Activated T-cell treated with anti-CD3 and anti-CD28 coated beads, Interleukin-2, amount 50 U/mL, for 4 hours (primary cell): ENCODE results near the gene PCA3. TPM values are rescaled to one million over a fixed set of nuclear protein-coding genes. Genes with fewer than 3 reads are reported as not detected.
"Not testable (repeated sequence)": the region's sequence is repeated elsewhere in the genome, so short reads cannot be mapped to it uniquely, and the experiment has no call there.

ENCODE experiments used
- ATAC-seq, 2 donors: fragments of 200-7000 bp; cut with Tn5 transposase; one replicate each; pipeline ENCODE4 v1.10.0; 2021
- DNase-seq: peaks from one replicate; pipeline ENCODE4 v3.0.0-alpha.2; 2020
- H3K27me3 Mint-ChIP-seq: one replicate; pipeline ENCODE4 v1.8.0; 2021; ENCODE audit warnings: low read depth, mixed read lengths
- H3K36me3 Mint-ChIP-seq: one replicate; pipeline ENCODE4 v1.8.0; 2022; ENCODE audit warnings: mixed read lengths; ENCODE audit not compliant: insufficient read depth
- H3K4me1 Mint-ChIP-seq: one replicate; pipeline ENCODE4 v1.8.0; 2021; ENCODE audit warnings: low read depth, mixed read lengths
- H3K4me3 Mint-ChIP-seq: one replicate; pipeline ENCODE4 v1.8.0; 2021; ENCODE audit warnings: mild to moderate bottlenecking, moderate library complexity, mixed read lengths
- H3K9me3 Mint-ChIP-seq: one replicate; pipeline ENCODE4 v1.8.0; 2021; ENCODE audit warnings: mixed read lengths
- total RNA-seq, 3 donors: library from RNA; stranded (reverse); gene quantifications; one replicate each; pipeline ENCODE4 v1.2.1, GENCODE V29; 2021

The PCA3 gene
- total RNA-seq, 3 donors from 2014 or later, result not detected

DNA sequence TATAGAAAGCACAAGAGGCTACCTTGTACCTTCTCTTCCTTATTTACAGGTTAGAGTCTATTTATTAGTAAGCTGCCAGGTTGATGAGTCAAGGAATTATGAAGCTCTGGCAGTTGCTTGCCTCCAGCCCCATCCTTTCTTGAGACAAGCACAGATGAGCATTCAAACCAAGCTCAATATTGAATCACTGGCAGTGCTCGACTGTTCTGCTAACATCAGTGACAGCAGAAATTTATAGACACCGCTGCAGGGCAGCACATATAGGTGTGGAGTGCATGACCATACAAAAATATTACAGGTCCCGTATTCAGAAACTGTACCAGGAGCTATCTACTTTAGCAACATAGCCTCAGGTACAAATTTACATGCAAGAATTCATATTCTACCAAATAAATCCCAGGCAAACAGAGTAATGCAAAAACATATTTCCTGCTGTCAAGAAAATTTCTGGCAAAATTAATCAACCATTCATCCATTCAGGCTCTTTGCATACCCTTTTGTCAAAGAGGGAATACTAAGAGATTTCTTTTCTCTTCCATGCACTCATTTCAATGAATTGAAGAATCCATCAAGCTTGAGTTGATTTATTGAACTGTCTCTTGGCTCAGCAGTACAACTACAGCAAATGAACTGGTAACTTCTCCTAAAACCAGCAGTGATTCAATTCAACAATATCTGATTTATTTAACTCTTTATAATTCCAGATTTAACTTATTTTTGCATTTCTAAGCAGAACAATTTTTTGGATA is 26.9 kb upstream of the PCA3 start:
- Mint-ChIP-seq H3K9me3 (peaks cover 2% of the 10 kb centered on the region), H3K4me1 (no peaks in the 10 kb centered on the region), H3K36me3 (no peaks in the 10 kb centered on the region), H3K27me3 (peaks cover 16% of the 10 kb centered on the region), H3K4me3 (no peak overlapping the region)
- ATAC-seq (no peak), DNase-seq (no peak)

DNA sequence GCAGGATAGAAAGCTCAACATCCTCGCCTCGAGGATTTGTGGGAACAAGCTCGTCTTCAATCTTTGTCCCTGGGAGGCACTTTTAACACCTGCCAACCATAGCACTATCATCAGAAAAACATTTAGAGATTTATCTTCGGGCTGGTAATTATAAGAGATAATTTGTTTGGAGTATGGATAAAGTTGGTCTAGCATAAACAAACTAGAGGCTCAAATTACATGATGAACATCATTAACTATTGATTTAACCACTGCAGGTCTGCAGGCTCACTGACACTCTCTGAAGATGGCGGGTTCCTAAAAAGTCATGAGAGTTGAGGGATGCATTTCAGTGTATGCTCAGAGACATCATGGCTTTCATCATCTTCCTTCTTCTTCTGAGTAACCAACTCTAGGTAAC is 25.8 kb upstream of the PCA3 start:
- DNase-seq (no peak), ATAC-seq (no peak)
- H3K4me3 Mint-ChIP-seq, result no peak overlapping the region
- H3K9me3 Mint-ChIP-seq, result peaks cover 10% of the 10 kb centered on the region
- H3K36me3 Mint-ChIP-seq, result no peaks in the 10 kb centered on the region
- peaks cover 16% of the 10 kb centered on the region for H3K27me3 Mint-ChIP-seq
- H3K4me1 Mint-ChIP-seq, result no peaks in the 10 kb centered on the region

DNA sequence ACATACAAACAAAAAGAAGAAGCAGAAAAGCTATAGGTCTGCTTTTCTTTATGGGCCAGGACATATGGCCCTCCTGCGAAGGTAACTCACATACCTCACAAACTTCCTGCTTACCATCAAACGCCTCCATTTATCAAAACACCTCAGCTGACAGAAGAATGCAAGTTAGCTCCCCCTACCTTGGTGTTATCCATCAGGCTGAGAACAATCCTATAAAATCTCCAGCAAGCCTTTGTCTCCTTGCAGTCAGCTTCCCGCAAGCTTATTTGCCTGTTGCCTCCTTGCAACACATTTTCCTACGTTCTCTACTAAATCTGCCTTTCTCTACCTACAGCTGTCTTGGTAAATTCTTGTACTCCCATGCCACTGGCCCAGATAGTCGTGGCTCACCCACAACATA is 22.7 kb upstream of the PCA3 start:
- Mint-ChIP-seq H3K27me3 (peaks cover 12% of the 10 kb centered on the region), H3K4me1 (no peaks in the 10 kb centered on the region), H3K9me3 (peaks cover 14% of the 10 kb centered on the region), H3K4me3 (no peak overlapping the region), H3K36me3 (no peaks in the 10 kb centered on the region)
- ATAC-seq (no peak), DNase-seq (no peak)

DNA sequence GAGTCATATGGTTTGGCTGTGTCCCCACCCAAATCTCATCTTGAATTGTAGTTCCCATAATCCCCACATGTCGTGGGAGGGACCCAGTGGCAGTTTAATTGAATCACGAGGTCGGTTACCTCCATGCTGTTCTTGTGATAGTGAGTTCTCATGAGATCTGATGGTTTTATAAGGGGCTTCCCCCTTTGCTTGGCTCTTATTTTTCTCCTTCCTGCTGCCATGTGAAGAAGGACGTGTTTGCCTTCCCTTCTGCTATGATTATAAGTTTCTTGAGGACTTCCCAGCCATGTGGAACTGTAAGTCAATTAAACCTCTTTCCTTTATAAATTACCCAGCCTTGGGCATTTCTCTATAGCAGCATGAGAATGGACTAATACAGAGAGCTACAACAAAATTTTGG is 21.3 kb upstream of the PCA3 start:
- Mint-ChIP-seq H3K27me3 (peaks cover 12% of the 10 kb centered on the region), H3K9me3 (peaks cover 14% of the 10 kb centered on the region)
- DNase-seq, H3K4me1 Mint-ChIP-seq, ATAC-seq, H3K36me3 Mint-ChIP-seq, H3K4me3 Mint-ChIP-seq: not testable (repeated sequence)

DNA sequence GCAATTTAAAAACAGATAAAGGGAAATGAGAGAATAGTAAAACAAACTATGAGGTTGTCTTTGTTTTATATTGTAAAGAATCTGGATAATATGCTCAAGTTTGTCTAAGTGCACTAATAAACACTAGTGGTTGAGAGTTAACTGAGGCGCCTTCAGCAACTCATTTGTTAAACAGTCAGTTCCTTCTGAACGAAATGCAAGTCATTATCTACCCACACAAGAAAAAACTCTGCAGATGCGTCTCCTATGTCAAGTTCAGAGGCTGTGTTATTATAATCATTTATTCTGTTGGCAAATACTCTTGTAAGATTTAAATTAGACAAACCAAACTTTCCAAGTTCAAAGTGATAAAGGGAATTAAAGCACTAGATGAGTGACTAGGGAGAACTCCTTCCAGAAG is 20.3 kb upstream of the PCA3 start:
- Mint-ChIP-seq H3K27me3 (peaks cover 7% of the 10 kb centered on the region), H3K9me3 (peaks cover 14% of the 10 kb centered on the region)

DNA sequence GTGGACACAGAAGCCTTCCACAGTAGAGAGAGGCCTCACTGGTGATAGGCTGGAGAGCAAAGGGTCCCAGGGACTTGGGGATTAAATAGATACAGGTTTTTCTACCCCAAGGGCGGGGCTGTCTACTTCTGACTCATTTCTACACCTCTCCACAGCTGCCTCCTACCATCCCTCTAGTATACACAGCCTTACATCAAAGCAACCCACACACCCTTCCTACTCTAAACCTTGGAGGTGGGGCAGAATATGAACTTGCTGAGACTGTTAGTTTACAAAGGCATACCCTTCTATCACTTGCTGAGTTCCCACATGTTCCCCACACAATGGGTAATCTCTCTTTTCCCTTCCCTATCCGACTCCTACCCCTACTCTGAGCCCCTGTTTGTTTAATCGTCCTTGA is 19.9 kb upstream of the PCA3 start:
- DNase-seq, result no peak
- H3K4me1 Mint-ChIP-seq, result no peaks in the 10 kb centered on the region

More for the DNA sequence above, 20.3 kb upstream of the PCA3 start:
- Mint-ChIP-seq H3K4me3 (no peak overlapping the region), H3K4me1 (no peaks in the 10 kb centered on the region), H3K36me3 (no peaks in the 10 kb centered on the region)
- no peak for ATAC-seq
- DNase-seq, result no peak

DNA sequence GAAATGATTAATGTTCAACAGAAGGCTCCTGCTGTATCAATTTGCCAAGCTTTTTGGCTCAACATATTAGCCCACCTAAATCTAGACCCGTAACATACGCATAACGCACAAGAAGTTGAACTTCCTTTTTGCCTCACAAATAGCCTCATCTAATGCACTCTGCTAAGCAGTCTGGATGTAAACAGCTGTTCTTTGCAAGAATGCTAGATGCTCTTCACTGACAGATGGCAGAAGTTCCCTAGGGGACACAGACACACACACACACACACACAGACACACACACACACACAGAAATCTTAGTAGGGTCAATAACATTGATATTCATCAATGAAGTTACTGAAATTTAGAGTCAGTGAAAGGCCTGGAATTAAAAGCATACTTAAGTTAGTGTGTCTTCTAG is 13.2 kb upstream of the PCA3 start:
- DNase-seq (no peak), ATAC-seq (no peak)
- Mint-ChIP-seq H3K4me1 (peaks cover 2% of the 10 kb centered on the region), H3K9me3 (no peaks in the 10 kb centered on the region), H3K36me3 (no peaks in the 10 kb centered on the region), H3K27me3 (no peaks in the 10 kb centered on the region), H3K4me3 (no peak overlapping the region)

More for the DNA sequence above, 19.9 kb upstream of the PCA3 start:
- H3K9me3 Mint-ChIP-seq, result peaks cover 14% of the 10 kb centered on the region
- no peaks in the 10 kb centered on the region for H3K36me3 Mint-ChIP-seq
- H3K27me3 Mint-ChIP-seq, result peaks cover 7% of the 10 kb centered on the region
- H3K4me3 Mint-ChIP-seq, result no peak overlapping the region
- no peak for ATAC-seq

DNA sequence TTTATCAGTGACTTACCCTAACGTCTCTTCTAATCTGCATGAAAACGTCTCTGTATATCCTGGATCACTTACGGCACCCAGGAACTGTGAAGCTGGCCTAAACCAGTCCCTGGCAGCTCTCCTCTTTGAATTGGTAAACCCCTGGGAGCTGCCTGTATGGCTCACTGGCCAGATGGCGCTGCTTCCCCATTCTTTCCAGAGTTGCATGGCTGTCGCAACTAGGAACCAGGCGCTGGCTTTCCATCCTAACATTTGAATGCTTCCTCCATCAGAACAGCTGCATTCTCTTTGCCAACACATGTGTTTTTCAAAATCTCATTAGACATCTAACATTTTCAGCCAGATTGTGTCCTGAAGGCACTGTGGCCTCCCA is 8.0 kb upstream of the PCA3 start:
- Mint-ChIP-seq H3K4me1 (peaks cover 5% of the 10 kb centered on the region), H3K4me3 (no peak overlapping the region), H3K36me3 (no peaks in the 10 kb centered on the region), H3K9me3 (no peaks in the 10 kb centered on the region), H3K27me3 (peaks cover 5% of the 10 kb centered on the region)
- DNase-seq (no peak), ATAC-seq (no peak)

DNA sequence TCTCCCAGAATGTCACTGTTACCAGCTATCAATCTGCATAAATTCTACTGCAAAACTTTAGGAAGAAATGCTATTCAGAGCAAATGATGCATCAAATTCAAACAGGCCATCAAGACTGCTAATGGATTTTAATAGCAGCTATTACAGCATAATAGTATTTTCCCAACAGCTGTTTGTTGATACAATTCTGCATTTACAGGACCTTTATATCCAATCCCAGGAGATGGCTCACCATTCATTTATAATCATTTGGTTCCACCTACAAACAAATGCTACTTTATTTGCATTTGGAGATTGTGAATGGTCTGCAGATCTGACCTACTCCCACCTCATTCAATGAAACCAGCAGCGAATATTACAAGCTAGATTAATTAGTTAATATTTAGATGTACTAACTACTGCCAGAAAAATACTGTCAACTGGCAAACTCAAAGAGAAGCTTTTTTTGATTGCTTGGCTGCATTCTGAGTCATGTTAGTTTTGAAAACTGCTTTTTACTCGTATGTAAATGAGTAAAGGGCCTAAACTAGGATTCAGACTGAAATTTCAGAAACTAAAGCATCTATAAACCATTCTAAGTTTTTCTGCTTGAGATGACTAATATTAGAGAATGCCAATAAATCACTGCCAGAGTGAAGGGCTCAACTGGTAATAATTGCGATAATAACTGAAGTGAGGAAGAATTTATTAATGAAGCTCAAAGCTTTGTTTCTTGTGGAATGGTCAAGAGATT is 7.1 kb upstream of the PCA3 start:
- ATAC-seq (no peak), DNase-seq (no peak)
- no peaks in the 10 kb centered on the region for H3K9me3 Mint-ChIP-seq
- H3K27me3 Mint-ChIP-seq, result peaks cover 5% of the 10 kb centered on the region
- H3K4me1 Mint-ChIP-seq, result peaks cover 6% of the 10 kb centered on the region
- H3K36me3 Mint-ChIP-seq, result no peaks in the 10 kb centered on the region
- no peak overlapping the region for H3K4me3 Mint-ChIP-seq

DNA sequence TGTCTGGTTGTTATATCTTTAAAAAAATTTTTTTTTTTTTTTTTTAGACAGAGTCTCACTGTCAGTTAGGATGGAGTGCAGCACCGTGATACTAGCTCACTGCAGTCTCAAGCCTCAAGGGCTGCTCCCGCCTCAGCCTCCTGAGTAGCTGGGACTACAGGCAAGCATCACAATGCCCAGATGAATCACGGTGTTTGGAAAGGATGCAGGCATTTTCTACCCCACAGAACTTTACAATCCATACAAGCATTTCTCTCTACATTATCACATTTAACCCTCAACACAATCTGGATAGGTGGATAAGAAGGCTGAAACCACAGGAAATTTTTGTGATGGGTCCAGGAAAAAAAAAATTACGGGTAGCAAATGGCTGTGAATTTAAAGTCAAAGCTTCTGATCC is 5.8 kb upstream of the PCA3 start:
- H3K36me3 Mint-ChIP-seq, result no peaks in the 10 kb centered on the region
- ATAC-seq (no peak), DNase-seq (no peak)
- H3K27me3 Mint-ChIP-seq, result peaks cover 7% of the 10 kb centered on the region
- H3K9me3 Mint-ChIP-seq, result no peaks in the 10 kb centered on the region
- H3K4me1 Mint-ChIP-seq, result peaks cover 6% of the 10 kb centered on the region
- no peak overlapping the region for H3K4me3 Mint-ChIP-seq

DNA sequence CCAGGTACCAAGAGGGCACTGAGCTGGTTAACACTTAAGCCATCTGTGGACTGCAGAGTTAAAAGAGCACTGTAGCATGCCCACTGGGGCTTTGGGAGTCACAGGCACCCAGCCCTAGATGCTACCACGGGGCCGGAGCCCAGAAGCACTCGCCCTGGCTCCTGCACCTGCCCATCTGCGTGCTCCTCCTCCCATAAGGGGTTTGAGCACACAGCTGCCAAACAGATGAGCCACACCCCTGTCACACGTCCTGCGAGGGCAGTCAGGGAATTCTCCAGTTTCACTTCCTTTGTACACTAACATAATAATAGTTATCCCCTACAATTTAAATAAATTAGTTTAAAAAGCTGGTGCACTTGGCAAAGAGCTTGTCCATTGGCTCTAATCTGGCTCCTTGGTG is 4.5 kb upstream of the PCA3 start:
- ATAC-seq (no peak), DNase-seq (no peak)
- Mint-ChIP-seq H3K4me1 (peaks cover 6% of the 10 kb centered on the region), H3K27me3 (peaks cover 9% of the 10 kb centered on the region), H3K9me3 (no peaks in the 10 kb centered on the region), H3K36me3 (no peaks in the 10 kb centered on the region), H3K4me3 (no peak overlapping the region)

DNA sequence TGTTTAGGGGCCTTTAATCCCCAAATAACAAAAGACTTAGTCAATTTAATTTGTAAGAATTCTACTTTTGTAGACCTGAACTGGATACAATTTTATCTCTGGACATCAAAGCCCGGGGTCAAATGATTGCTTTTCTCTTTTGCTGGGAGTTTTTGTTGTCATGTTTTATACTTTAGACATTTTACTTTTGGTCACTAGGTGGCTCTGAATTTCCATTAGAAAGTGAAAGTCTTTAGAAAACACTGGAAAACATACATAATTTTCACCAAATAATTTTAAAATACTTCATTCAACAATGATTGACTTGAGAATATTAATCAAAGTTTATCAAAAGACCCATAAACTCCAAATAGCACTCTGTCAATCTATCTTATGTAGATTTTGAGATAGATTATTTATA is 2.8 kb upstream of the PCA3 start:
- H3K9me3 Mint-ChIP-seq, result no peaks in the 10 kb centered on the region
- no peaks in the 10 kb centered on the region for H3K36me3 Mint-ChIP-seq
- DNase-seq (no peak), ATAC-seq (no peak)
- peaks cover 10% of the 10 kb centered on the region for H3K27me3 Mint-ChIP-seq
- peaks cover 3% of the 10 kb centered on the region for H3K4me1 Mint-ChIP-seq
- no peak overlapping the region for H3K4me3 Mint-ChIP-seq

DNA sequence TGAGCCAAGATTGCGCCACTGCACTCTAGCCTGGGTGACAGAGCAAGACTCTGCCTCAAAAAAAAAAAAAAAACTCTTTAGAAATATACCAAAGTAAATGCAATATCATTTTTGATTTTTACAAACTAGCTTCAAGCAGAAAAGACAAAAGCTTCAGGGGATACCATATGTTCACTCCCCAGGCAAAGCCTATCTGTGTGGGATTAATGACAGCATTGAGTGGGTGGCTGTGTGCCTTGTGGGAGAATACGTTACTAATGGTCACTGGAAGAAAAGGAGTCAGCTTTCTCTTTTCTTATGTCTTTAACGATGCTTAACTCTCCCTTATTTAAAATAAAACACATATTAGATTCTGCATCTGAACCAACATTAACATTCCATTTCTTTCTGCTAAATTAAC is 1.9 kb downstream of the PCA3 start:
- ATAC-seq, result no peak
- Mint-ChIP-seq H3K36me3 (no peaks in the 10 kb centered on the region), H3K4me3 (no peak overlapping the region), H3K4me1 (peaks cover 2% of the 10 kb centered on the region), H3K9me3 (no peaks in the 10 kb centered on the region), H3K27me3 (peaks cover 5% of the 10 kb centered on the region)
- no peak for DNase-seq

DNA sequence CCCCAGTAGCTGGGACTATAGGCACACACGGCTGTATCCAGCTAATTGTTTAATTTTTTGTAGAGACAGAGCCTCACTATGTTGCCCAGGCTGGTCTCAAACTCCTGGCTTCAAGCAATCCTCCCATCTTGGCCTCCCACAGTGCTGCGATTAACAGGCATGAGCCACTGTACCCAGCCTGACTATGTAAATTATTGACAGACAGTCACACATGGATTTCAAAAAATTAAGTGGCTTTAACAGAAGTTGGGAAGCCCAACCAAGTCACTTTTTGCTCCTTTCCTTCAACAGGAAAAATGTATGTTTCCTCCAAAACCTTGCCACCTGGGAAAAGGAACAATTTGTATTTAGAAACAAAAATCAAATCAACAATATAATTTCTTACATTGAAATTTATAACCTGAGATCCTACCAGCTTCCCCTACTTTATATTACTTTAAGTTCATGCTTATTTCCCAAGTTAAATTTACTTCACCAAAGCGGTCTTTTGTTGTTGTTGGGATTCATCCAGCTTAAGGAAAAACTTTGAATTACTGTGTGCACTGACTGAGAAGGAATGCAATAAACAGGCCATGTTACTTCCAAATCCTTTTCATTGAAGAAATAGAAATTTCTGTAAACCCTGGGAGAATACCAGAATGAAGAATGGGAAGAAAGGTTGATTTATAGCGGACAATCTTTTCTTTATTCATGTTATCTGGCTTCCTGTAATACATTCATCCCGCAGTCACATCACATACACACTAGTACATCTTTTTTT is 8.6 kb downstream of the PCA3 start:
- no peaks in the 10 kb centered on the region for H3K9me3 Mint-ChIP-seq

DNA sequence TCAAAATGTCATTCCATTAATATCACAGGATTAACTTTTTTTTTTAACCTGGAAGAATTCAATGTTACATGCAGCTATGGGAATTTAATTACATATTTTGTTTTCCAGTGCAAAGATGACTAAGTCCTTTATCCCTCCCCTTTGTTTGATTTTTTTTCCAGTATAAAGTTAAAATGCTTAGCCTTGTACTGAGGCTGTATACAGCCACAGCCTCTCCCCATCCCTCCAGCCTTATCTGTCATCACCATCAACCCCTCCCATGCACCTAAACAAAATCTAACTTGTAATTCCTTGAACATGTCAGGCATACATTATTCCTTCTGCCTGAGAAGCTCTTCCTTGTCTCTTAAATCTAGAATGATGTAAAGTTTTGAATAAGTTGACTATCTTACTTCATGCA is 20.6 kb downstream of the PCA3 start:
- Mint-ChIP-seq H3K4me1 (no peaks in the 10 kb centered on the region), H3K36me3 (no peaks in the 10 kb centered on the region), H3K9me3 (no peaks in the 10 kb centered on the region), H3K4me3 (no peak overlapping the region), H3K27me3 (peaks cover 2% of the 10 kb centered on the region)
- DNase-seq (no peak), ATAC-seq (no peak)

More for the DNA sequence above, 8.6 kb downstream of the PCA3 start:
- DNase-seq (no peak), ATAC-seq (no peak)
- H3K36me3 Mint-ChIP-seq, result no peaks in the 10 kb centered on the region
- H3K4me3 Mint-ChIP-seq, result no peak overlapping the region
- no peaks in the 10 kb centered on the region for H3K27me3 Mint-ChIP-seq
- H3K4me1 Mint-ChIP-seq, result no peaks in the 10 kb centered on the region
